HepG2 (cell line): ENCODE measurements around the gene MEGF11. TPM values are rescaled to one million over a fixed set of nuclear protein-coding genes. Genes with fewer than 3 reads are reported as not detected.

Source experiments
- ATAC-seq: fragments of 200-7000 bp; cut with Tn5 transposase; 3 replicates; pipeline ENCODE4 v1.9.1; 2020; ENCODE audit warnings: mild to moderate bottlenecking, moderate library complexity
- BruUV-seq: library from RNA; stranded (reverse); fragments of 400-500 nt; replicated peaks from 2 replicates; lab custom pipeline; 2021; lab: Mats Ljungman, UMichigan
- CTCF ChIA-PET: fragments of 300-600 bp; formaldehyde crosslinking; extraction: SDS; loops from one replicate; lab custom pipeline; 2021; ENCODE audit warnings: low total read pairs, inconsistent platforms, low intra/inter-chr PET ratio; lab: Yijun Ruan, JAX
- POLR2A ChIA-PET: fragments of 350-600 bp; sonication (Branson Sonifier 250); formaldehyde crosslinking; loops from one replicate; lab custom pipeline; 2020; ENCODE audit warnings: antibody characterized with exemption, inconsistent platforms; lab: Yijun Ruan, JAX
- DNase-seq: peaks from one replicate; pipeline ENCODE4 v3.0.0-alpha.2; 2015; ENCODE audit warnings: low spot score
- FAIRE-seq: peaks from 3 replicates; lab custom pipeline; 2011; peaks lifted over from hg19 to GRCh38; lab: Jason Lieb, UNC
- H2AFZ ChIP-seq: one replicate; pipeline ENCODE4 v1.6.1; 2011; ENCODE audit warnings: low read length, inconsistent platforms
- H3K27ac ChIP-seq: fragments of 300-600 bp; 3 replicates; pipeline ENCODE4 v1.8.0; 2011; ENCODE audit warnings: mixed run types, mild to moderate bottlenecking, mixed read lengths, low read length, inconsistent platforms; ENCODE audit not compliant: insufficient read depth; ENCODE audit errors: extremely low read length
- H3K27me3 ChIP-seq, 2 experiments: fragments of 200-600 bp in 1 of 2; 2 replicates in 1 of 2; 3 replicates in 1 of 2; pipeline versions ENCODE4 v1.6.0 to v1.8.0; 2011; ENCODE audit warnings: low read length in 2 of 2, mild to moderate bottlenecking in 2 of 2, moderate library complexity in 2 of 2, inconsistent platforms in 1 of 2; ENCODE audit not compliant: insufficient read depth in 2 of 2, control insufficient read depth in 1 of 2
- H3K36me3 ChIP-seq, 2 experiments: fragments of 200-600 bp in 1 of 2; replicated peaks in 1 of 2; 2 replicates in 1 of 2; 3 replicates in 1 of 2; pipeline versions ENCODE4 v1.5.1 to v1.8.0; 2011; ENCODE audit warnings: low read length in 2 of 2, inconsistent platforms in 1 of 2; ENCODE audit not compliant: insufficient read depth in 2 of 2, control insufficient read depth in 1 of 2
- H3K4me1 ChIP-seq: 2 replicates; pipeline ENCODE4 v1.5.1; 2012; ENCODE audit warnings: low read length, inconsistent platforms; ENCODE audit not compliant: insufficient read depth
- H3K4me2 ChIP-seq: 2 replicates; pipeline ENCODE4 v1.6.0; 2011; ENCODE audit warnings: low read depth, low read length, inconsistent platforms
- H3K4me3 ChIP-seq, 3 experiments: fragments of 200-600 bp in 1 of 3; sonication (generic), shearing (Covaris generic) in 1 of 3; replicated peaks in 1 of 3; 2 replicates each; pipeline ENCODE4 v1.5.1; 2011 to 2016; ENCODE audit warnings: low read length in 3 of 3, inconsistent platforms in 2 of 3, low read depth in 2 of 3, mild to moderate bottlenecking in 2 of 3, control low read depth in 1 of 3, mixed read lengths in 1 of 3; ENCODE audit not compliant: insufficient read depth in 1 of 3
- H3K79me2 ChIP-seq: one replicate; pipeline ENCODE4 v1.6.1; 2011; ENCODE audit warnings: low read length, inconsistent platforms; ENCODE audit not compliant: insufficient read depth
- H3K9ac ChIP-seq: 2 replicates; pipeline ENCODE4 v1.6.0; 2011; ENCODE audit warnings: mild to moderate bottlenecking, low read depth, low read length, inconsistent platforms; ENCODE audit not compliant: insufficient read depth
- H3K9me3 ChIP-seq: 2 replicates; pipeline ENCODE4 v1.5.1; 2012; ENCODE audit warnings: mild to moderate bottlenecking, low read length
- H4K20me1 ChIP-seq: 2 replicates; pipeline ENCODE4 v1.6.0; 2011; ENCODE audit warnings: inconsistent platforms, mild to moderate bottlenecking, low read length, moderate library complexity; ENCODE audit not compliant: insufficient read depth
- ARID2 ChIP-seq: sonication (generic); formaldehyde crosslinking; IDR thresholded peaks from 2 replicates; pipeline ENCODE4 v1.8.1; 2022; ENCODE audit warnings: mild to moderate bottlenecking, missing genetic modification reagents, borderline replicate concordance
- ATF1 ChIP-seq: IDR thresholded peaks from 2 replicates; pipeline ENCODE4 v1.6.1; 2016; ENCODE audit warnings: mild to moderate bottlenecking, control low read depth
- FOSL1 ChIP-seq: sonication (generic); formaldehyde crosslinking; IDR thresholded peaks from 2 replicates; pipeline ENCODE4 v1.9.0; 2021; ENCODE audit warnings: missing genetic modification reagents, borderline replicate concordance
- GABPA ChIP-seq, 2 experiments: IDR thresholded peaks; 2 replicates each; pipeline ENCODE4 v1.6.1; 2011 to 2016; ENCODE audit warnings: low read depth in 2 of 2, low read length in 1 of 2, missing biosample characterization in 1 of 2, missing genetic modification characterization in 1 of 2
- HOXD1 ChIP-seq: sonication (generic); formaldehyde crosslinking; IDR thresholded peaks from 2 replicates; pipeline ENCODE4 v1.5.0; 2020; ENCODE audit warnings: missing genetic modification reagents
- MIER3 ChIP-seq: IDR thresholded peaks from 2 replicates; pipeline ENCODE4 v1.6.1; 2016; ENCODE audit warnings: missing compliant biosample characterization, borderline replicate concordance
- MTA1 ChIP-seq: sonication (generic); formaldehyde crosslinking; IDR thresholded peaks from 2 replicates; pipeline ENCODE4 v1.4.0; 2020; ENCODE audit warnings: missing genetic modification reagents, mild to moderate bottlenecking, borderline replicate concordance
- PHF8 ChIP-seq: sonication (generic); formaldehyde crosslinking; IDR thresholded peaks from 2 replicates; pipeline ENCODE4 v1.5.0; 2020; ENCODE audit warnings: missing genetic modification reagents
- PRPF4 ChIP-seq: fragments of 200-400 bp; formaldehyde crosslinking; IDR thresholded peaks from 2 replicates; pipeline ENCODE4 v1.6.1; 2016; ENCODE audit warnings: low read length, low read depth; ENCODE audit not compliant: poor library complexity, severe bottlenecking
- RNF219 ChIP-seq: sonication (generic); formaldehyde crosslinking; IDR thresholded peaks from 2 replicates; pipeline ENCODE4 v1.5.0; 2020; ENCODE audit warnings: mild to moderate bottlenecking, missing genetic modification reagents
- TCF7 ChIP-seq: sonication (generic); IDR thresholded peaks from 2 replicates; pipeline ENCODE4 v1.6.1; 2016; ENCODE audit warnings: antibody characterized with exemption, low read depth
- ZBTB7B ChIP-seq: sonication (generic); formaldehyde crosslinking; IDR thresholded peaks from 2 replicates; pipeline ENCODE4 v1.4.0; 2020; ENCODE audit warnings: missing genetic modification reagents
- ZNF451 ChIP-seq: sonication (generic); formaldehyde crosslinking; IDR thresholded peaks from 2 replicates; pipeline ENCODE4 v1.5.0; 2020; ENCODE audit warnings: mild to moderate bottlenecking, missing genetic modification reagents
- WGBS: methylation state at CpG from one replicate; pipeline ENCODE4 v1.1.6; 2017; ENCODE audit warnings: low lambda C conversion rate; 5-methylcytosine and 5-hydroxymethylcytosine counted together
- in situ Hi-C: cut with HindIII; loops from 2 replicates; pipeline ENCODE4 v1.10.0; 2017; ENCODE audit warnings: low pct_unique_long_range_greater_than_20kb; ENCODE audit not compliant: extremely low pct_ligation_motif_present
- intact Hi-C: fragments of 100-400 bp; cut with micrococcal nuclease; formaldehyde crosslinking; loops from one replicate; pipeline ENCODE4 v1.10.0; 2022; ENCODE audit not compliant: unreplicated experiment
- polyA plus RNA-seq, 8 experiments: library from polyadenylated mRNA; depleted of rRNA in 3 of 8; stranded (reverse) in 7 of 8; unstranded in 1 of 8; fragments of >200 nt; fragmentation: Illumina TruSeq in 4 of 8; extraction: Trizol in 4 of 8; gene quantifications; 2 replicates each; pipeline versions ENCODE4 v1.2.1 to v1.2.3, GENCODE V29; 2011 to 2016; ENCODE audit warnings: low read depth in 4 of 8, missing spikeins in 1 of 8, mixed read lengths in 1 of 8; ENCODE audit not compliant: insufficient read depth in 1 of 8
- total RNA-seq, 5 experiments: library from RNA; depleted of rRNA; stranded (reverse); fragments of >200 nt; fragmentation: Illumina TruSeq; extraction: Trizol; gene quantifications; 2 replicates each; pipeline ENCODE4 v1.2.3, GENCODE V29; 2016; ENCODE audit warnings: low read depth in 1 of 5
- TF ChIP-seq, protein P1 (sequence below): sonication (generic); formaldehyde crosslinking; IDR thresholded peaks from 2 replicates; pipeline ENCODE4 v1.4.0; 2020; ENCODE audit warnings: missing genetic modification reagents, borderline replicate concordance
- TF ChIP-seq, protein P2 (sequence below): fragments of 450-650 bp; IDR thresholded peaks from 2 replicates; pipeline ENCODE4 v1.6.1; 2016
- TF ChIP-seq, protein P3 (sequence below): sonication (generic); formaldehyde crosslinking; IDR thresholded peaks from 2 replicates; pipeline ENCODE4 v1.5.0; 2020; ENCODE audit warnings: missing genetic modification reagents

The MEGF11 gene
- total and polyA plus RNA-seq, 2 of the 13 experiments (the other 11 are each of a cell fraction or from before 2014, with no cell fraction given): not detected

DNA sequence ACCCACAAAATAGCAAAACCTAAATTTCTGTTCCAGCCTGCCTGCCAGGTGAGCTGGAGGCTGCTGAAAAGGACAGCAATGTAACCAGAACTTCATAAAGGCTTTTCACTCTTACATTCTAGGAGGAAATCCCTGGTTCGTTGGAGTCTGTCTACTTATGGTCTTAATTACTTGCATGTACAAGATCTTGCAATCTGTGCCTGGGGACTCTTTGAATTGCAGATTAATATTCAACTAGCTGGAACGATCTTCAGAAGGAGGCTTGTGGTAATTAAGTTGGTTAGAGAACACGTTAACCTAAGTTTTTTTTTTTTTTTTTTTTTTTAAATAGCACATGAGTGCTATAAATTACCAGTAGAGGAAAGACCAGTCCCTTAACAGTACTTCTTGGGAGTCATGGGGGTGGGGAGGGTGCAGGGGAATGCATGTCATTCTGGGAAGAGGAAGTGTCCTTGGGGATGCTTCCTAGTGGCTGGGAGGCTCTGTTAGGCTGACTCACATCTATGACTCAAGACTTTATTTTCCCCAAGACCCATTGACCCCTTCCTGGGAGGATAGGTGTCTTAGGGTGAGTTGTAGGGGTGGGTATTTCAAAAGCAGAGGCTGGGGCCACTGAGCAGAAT, 244.5 kb downstream of the MEGF11 start:
- FAIRE-seq (no peak), ATAC-seq (no peak), DNase-seq (no peak)
- POLR2A ChIA-PET: no interaction called here
- Histone ChIP-seq H3K27ac (no peak overlapping the region), H2AFZ (no peak overlapping the region), H3K36me3 (no peaks in the 10 kb centered on the region), H3K27me3 (no peaks in the 10 kb centered on the region; a peak in 1 of 5 replicates), H3K4me1 (no peaks in the 10 kb centered on the region), H3K79me2 (no peaks in the 10 kb centered on the region), H3K9ac (no peak overlapping the region), H3K4me3 (no peak overlapping the region), H3K4me2 (no peak overlapping the region), H4K20me1 (no peaks in the 10 kb centered on the region; the same call in 1 of the 2 replicates), H3K9me3 (no peaks in the 10 kb centered on the region)
- intact Hi-C loops: no loop called here
- WGBS: 0% methylated on average over 3 of the region's 3 CpGs
- in situ Hi-C loops: no loop called here
- CTCF ChIA-PET: no interaction called here
- BruUV-seq: no TSS peak
- TF ChIP-seq, protein P1, sequence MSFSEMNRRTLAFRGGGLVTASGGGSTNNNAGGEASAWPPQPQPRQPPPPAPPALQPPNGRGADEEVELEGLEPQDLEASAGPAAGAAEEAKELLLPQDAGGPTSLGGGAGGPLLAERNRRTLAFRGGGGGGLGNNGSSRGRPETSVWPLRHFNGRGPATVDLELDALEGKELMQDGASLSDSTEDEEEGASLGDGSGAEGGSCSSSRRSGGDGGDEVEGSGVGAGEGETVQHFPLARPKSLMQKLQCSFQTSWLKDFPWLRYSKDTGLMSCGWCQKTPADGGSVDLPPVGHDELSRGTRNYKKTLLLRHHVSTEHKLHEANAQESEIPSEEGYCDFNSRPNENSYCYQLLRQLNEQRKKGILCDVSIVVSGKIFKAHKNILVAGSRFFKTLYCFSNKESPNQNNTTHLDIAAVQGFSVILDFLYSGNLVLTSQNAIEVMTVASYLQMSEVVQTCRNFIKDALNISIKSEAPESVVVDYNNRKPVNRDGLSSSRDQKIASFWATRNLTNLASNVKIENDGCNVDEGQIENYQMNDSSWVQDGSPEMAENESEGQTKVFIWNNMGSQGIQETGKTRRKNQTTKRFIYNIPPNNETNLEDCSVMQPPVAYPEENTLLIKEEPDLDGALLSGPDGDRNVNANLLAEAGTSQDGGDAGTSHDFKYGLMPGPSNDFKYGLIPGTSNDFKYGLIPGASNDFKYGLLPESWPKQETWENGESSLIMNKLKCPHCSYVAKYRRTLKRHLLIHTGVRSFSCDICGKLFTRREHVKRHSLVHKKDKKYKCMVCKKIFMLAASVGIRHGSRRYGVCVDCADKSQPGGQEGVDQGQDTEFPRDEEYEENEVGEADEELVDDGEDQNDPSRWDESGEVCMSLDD: no peak
- no peak for TF ChIP-seq MIER3 (CRISPR knock-in tag)
- no peak for TF ChIP-seq PHF8 (CRISPR knock-in tag)
- TF ChIP-seq MTA1: no peak
- no peak for TF ChIP-seq RNF219
- TF ChIP-seq ZNF451 (CRISPR knock-in tag): no peak
- TF ChIP-seq, protein P2, sequence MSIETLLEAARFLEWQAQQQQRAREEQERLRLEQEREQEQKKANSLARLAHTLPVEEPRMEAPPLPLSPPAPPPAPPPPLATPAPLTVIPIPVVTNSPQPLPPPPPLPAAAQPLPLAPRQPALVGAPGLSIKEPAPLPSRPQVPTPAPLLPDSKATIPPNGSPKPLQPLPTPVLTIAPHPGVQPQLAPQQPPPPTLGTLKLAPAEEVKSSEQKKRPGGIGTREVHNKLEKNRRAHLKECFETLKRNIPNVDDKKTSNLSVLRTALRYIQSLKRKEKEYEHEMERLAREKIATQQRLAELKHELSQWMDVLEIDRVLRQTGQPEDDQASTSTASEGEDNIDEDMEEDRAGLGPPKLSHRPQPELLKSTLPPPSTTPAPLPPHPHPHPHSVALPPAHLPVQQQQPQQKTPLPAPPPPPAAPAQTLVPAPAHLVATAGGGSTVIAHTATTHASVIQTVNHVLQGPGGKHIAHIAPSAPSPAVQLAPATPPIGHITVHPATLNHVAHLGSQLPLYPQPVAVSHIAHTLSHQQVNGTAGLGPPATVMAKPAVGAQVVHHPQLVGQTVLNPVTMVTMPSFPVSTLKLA: no peak
- no peak for TF ChIP-seq FOSL1 (CRISPR knock-in tag)
- no peak for TF ChIP-seq ZBTB7B (CRISPR knock-in tag)
- no peak for TF ChIP-seq TCF7
- TF ChIP-seq, protein P3, sequence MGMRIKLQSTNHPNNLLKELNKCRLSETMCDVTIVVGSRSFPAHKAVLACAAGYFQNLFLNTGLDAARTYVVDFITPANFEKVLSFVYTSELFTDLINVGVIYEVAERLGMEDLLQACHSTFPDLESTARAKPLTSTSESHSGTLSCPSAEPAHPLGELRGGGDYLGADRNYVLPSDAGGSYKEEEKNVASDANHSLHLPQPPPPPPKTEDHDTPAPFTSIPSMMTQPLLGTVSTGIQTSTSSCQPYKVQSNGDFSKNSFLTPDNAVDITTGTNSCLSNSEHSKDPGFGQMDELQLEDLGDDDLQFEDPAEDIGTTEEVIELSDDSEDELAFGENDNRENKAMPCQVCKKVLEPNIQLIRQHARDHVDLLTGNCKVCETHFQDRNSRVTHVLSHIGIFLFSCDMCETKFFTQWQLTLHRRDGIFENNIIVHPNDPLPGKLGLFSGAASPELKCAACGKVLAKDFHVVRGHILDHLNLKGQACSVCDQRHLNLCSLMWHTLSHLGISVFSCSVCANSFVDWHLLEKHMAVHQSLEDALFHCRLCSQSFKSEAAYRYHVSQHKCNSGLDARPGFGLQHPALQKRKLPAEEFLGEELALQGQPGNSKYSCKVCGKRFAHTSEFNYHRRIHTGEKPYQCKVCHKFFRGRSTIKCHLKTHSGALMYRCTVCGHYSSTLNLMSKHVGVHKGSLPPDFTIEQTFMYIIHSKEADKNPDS (CRISPR knock-in tag): no peak
- TF ChIP-seq ATF1: no peak
- no peak for TF ChIP-seq GABPA (IDR thresholded peaks at IDR 0.05; ENCODE audit: low read depth, low read length)
- no peak for TF ChIP-seq GABPA (CRISPR knock-in tag; IDR thresholded peaks at IDR 0.05; ENCODE audit: low read depth)
- TF ChIP-seq PRPF4: no peak
- TF ChIP-seq HOXD1 (CRISPR knock-in tag): no peak
- no peak for TF ChIP-seq ARID2 (CRISPR knock-in tag)
